K562 (cell line): ENCODE measurements around the gene EGR1. TPM values are rescaled to one million over a fixed set of nuclear protein-coding genes. Genes with fewer than 3 reads are reported as not detected.

Source experiments
- AFF4 ChIP-seq: sonication (generic); formaldehyde crosslinking; IDR thresholded peaks from 2 replicates; pipeline ENCODE4 v1.8.0; 2023; ENCODE audit warnings: mild to moderate bottlenecking, missing genetic modification reagents
- CHCHD3 ChIP-seq: fragments of 250-450 bp; sonication (Bioruptor Pico); IDR thresholded peaks from 2 replicates; pipeline ENCODE4 v2.1.2; 2022; ENCODE audit warnings: mild to moderate bottlenecking
- EHMT2 ChIP-seq: fragments of 450-650 bp; IDR thresholded peaks from 2 replicates; pipeline ENCODE4 v1.6.1; 2018; ENCODE audit warnings: antibody characterized with exemption
- HSF4 ChIP-seq: fragments of 250-450 bp; sonication (Bioruptor Pico); IDR thresholded peaks from 2 replicates; pipeline ENCODE4 v2.1.2; 2022; ENCODE audit warnings: mild to moderate bottlenecking, moderate library complexity, borderline replicate concordance
- MAX ChIP-seq: sonication (generic); formaldehyde crosslinking; IDR thresholded peaks from 2 replicates; pipeline ENCODE4 v1.9.0; 2022; ENCODE audit warnings: mild to moderate bottlenecking, missing genetic modification reagents
- NCOA4 ChIP-seq: fragments of 450-650 bp; IDR thresholded peaks from 2 replicates; pipeline ENCODE4 v1.6.1; 2018; ENCODE audit warnings: mild to moderate bottlenecking; ENCODE audit not compliant: partially characterized antibody
- PRPF4 ChIP-seq: fragments of 200-400 bp; formaldehyde crosslinking; IDR thresholded peaks from one replicate; pipeline ENCODE4 v1.6.1; 2017; ENCODE audit warnings: low read length, low read depth, mild to moderate bottlenecking; ENCODE audit not compliant: insufficient read depth, poor library complexity, severe bottlenecking
- TOE1 ChIP-seq, 2 experiments: fragments of 450-650 bp in 1 of 2; sonication (generic) in 1 of 2; formaldehyde crosslinking in 1 of 2; IDR thresholded peaks; 2 replicates each; pipeline versions ENCODE4 v1.7.1 to v1.8.0; 2016 to 2022; ENCODE audit warnings: borderline replicate concordance in 2 of 2, mild to moderate bottlenecking in 2 of 2, antibody characterized with exemption in 1 of 2, inconsistent platforms in 1 of 2, low read depth in 1 of 2, missing genetic modification reagents in 1 of 2, moderate library complexity in 1 of 2
- U2AF2 ChIP-seq: fragments of 200-400 bp; formaldehyde crosslinking; optimal IDR thresholded peaks from 2 replicates; pipeline ENCODE3; 2017; ENCODE audit warnings: low read depth, mild to moderate bottlenecking, low read length
- ZSCAN29 ChIP-seq: fragments of 450-650 bp; IDR thresholded peaks from 2 replicates; pipeline ENCODE4 v1.6.1; 2017
- polyA plus RNA-seq, 8 experiments: library from polyadenylated mRNA; depleted of rRNA in 4 of 8; stranded (reverse) in 5 of 8; unstranded in 3 of 8; fragments of >200 nt; fragmentation: Nextera tagmentation in 2 of 8; fragmentation: Illumina TruSeq in 1 of 8; extraction: Ambion mirVana in 2 of 8; extraction: Trizol in 1 of 8; gene quantifications; 2 replicates each; pipeline versions ENCODE4 v1.2.1 to v1.2.3, GENCODE V29; 2011 to 2014; ENCODE audit warnings: inconsistent platforms in 1 of 8, missing spikeins in 1 of 8
- total RNA-seq, 7 experiments: library from RNA; depleted of rRNA in 6 of 7; stranded (reverse); fragments of >200 nt in 6 of 7; fragmentation: Illumina TruSeq in 2 of 7; extraction: Trizol in 2 of 7; gene quantifications; 2 replicates each; pipeline versions ENCODE4 v1.2.1 to v1.2.3, GENCODE V29; 2011 to 2021; ENCODE audit warnings: low replicate concordance in 1 of 7
- TF ChIP-seq, protein P1 (sequence below), 2 experiments: fragments of 450-650 bp; formaldehyde crosslinking in 1 of 2; IDR thresholded peaks; 2 replicates each; pipeline versions ENCODE4 v1.4.0 to v1.6.1; 2014 to 2020; ENCODE audit warnings: mild to moderate bottlenecking in 2 of 2, borderline replicate concordance in 1 of 2, low read depth in 1 of 2
- TF ChIP-seq, protein P2 (sequence below): fragments of 250-450 bp; sonication (Bioruptor Pico); IDR thresholded peaks from 2 replicates; pipeline ENCODE4 v1.8.0; 2022; ENCODE audit warnings: moderate library complexity, mild to moderate bottlenecking, inconsistent platforms

The EGR1 gene
- total and polyA plus RNA-seq, 9 of the 15 experiments (the other 6 are each of a cell fraction or from before 2014, with no cell fraction given) = 1.3 to 132 (median 21.5) TPM

- no peak for TF ChIP-seq AFF4 (CRISPR knock-in tag)
- TF ChIP-seq TOE1 (IDR thresholded peaks at IDR 0.05; ENCODE audit: borderline replicate concordance) = 0 out of 2 replicates have a peak, but pooled peaks have one; percentile 42
- no peak for TF ChIP-seq TOE1 (CRISPR knock-in tag; IDR thresholded peaks at IDR 0.05; ENCODE audit: borderline replicate concordance, low read depth)
- no peak for TF ChIP-seq U2AF2
- TF ChIP-seq, protein P1, sequence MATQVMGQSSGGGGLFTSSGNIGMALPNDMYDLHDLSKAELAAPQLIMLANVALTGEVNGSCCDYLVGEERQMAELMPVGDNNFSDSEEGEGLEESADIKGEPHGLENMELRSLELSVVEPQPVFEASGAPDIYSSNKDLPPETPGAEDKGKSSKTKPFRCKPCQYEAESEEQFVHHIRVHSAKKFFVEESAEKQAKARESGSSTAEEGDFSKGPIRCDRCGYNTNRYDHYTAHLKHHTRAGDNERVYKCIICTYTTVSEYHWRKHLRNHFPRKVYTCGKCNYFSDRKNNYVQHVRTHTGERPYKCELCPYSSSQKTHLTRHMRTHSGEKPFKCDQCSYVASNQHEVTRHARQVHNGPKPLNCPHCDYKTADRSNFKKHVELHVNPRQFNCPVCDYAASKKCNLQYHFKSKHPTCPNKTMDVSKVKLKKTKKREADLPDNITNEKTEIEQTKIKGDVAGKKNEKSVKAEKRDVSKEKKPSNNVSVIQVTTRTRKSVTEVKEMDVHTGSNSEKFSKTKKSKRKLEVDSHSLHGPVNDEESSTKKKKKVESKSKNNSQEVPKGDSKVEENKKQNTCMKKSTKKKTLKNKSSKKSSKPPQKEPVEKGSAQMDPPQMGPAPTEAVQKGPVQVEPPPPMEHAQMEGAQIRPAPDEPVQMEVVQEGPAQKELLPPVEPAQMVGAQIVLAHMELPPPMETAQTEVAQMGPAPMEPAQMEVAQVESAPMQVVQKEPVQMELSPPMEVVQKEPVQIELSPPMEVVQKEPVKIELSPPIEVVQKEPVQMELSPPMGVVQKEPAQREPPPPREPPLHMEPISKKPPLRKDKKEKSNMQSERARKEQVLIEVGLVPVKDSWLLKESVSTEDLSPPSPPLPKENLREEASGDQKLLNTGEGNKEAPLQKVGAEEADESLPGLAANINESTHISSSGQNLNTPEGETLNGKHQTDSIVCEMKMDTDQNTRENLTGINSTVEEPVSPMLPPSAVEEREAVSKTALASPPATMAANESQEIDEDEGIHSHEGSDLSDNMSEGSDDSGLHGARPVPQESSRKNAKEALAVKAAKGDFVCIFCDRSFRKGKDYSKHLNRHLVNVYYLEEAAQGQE (IDR thresholded peaks at IDR 0.05; ENCODE audit: borderline replicate concordance) = peak; percentile 83
- TF ChIP-seq, protein P1 (CRISPR knock-in tag; IDR thresholded peaks at IDR 0.05; ENCODE audit: low read depth) = no peak
- no peak for TF ChIP-seq MAX (CRISPR knock-in tag)
- TF ChIP-seq, protein P2, sequence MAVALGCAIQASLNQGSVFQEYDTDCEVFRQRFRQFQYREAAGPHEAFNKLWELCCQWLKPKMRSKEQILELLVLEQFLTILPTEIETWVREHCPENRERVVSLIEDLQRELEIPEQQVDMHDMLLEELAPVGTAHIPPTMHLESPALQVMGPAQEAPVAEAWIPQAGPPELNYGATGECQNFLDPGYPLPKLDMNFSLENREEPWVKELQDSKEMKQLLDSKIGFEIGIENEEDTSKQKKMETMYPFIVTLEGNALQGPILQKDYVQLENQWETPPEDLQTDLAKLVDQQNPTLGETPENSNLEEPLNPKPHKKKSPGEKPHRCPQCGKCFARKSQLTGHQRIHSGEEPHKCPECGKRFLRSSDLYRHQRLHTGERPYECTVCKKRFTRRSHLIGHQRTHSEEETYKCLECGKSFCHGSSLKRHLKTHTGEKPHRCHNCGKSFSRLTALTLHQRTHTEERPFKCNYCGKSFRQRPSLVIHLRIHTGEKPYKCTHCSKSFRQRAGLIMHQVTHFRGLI = no peak
- no peak for TF ChIP-seq EHMT2
- no peak for TF ChIP-seq ZSCAN29
- no peak for TF ChIP-seq PRPF4
- no peak for TF ChIP-seq NCOA4
- no peak for TF ChIP-seq CHCHD3 (CRISPR knock-in tag)
- TF ChIP-seq HSF4 = no peak
Observed at GRCh38 chr5:138449501-138450239, 15.6 kb upstream of the EGR1 start (continued).
